Measurements from ENCODE around the gene WDR26. TPM values are rescaled to one million over a fixed set of nuclear protein-coding genes. Genes with fewer than 3 reads are reported as not detected.

The WDR26 gene
- total RNA-seq, 1 experiment from 2014 or later, result 81.4 TPM

- no peak for DNase-seq
- Histone ChIP-seq H3K9me3 (ENCODE audit: control insufficient read depth, low read depth, low read length) (no peaks in the 10 kb centered on the region), H2BK120ac (ENCODE audit: low read depth, low read length, poor library complexity, severe bottlenecking) (no peak overlapping the region), H3K9ac (ENCODE audit: extremely low read depth, insufficient read length, low read length) (no peak overlapping the region), H3K27me3 (ENCODE audit: insufficient read depth, low read length) (no peaks in the 10 kb centered on the region), H4K8ac (replicated peaks; ENCODE audit: insufficient read length, low read depth, low read length) (no peak overlapping the region), H3K23ac (ENCODE audit: insufficient read length, low read depth, low read length) (no peak overlapping the region), H3K18ac (ENCODE audit: insufficient read length, low read depth, low read length) (no peak overlapping the region), H2BK5ac (ENCODE audit: insufficient read length, low read length) (no peak overlapping the region), H3K79me2 (ENCODE audit: insufficient read depth, low read length) (no peaks in the 10 kb centered on the region), H4K91ac (ENCODE audit: insufficient read length, low read depth, low read length) (no peak overlapping the region), H3K23me2 (ENCODE audit: insufficient read length, low read depth, low read length, poor library complexity, severe bottlenecking) (no peaks in the 10 kb centered on the region), H3K4me2 (ENCODE audit: insufficient read depth, insufficient read length, low read length) (no peak overlapping the region), H2BK20ac (ENCODE audit: low read depth, low read length, poor library complexity, severe bottlenecking) (no peak overlapping the region), H3K79me1 (ENCODE audit: insufficient read depth, low read depth, low read length, poor library complexity, severe bottlenecking) (no peaks in the 10 kb centered on the region), H4K20me1 (ENCODE audit: control insufficient read depth, insufficient read depth, insufficient read length) (no peaks in the 10 kb centered on the region), H3K4me1 (ENCODE audit: insufficient read depth, low read length) (0 out of 2 replicates have a peak, but pooled peaks cover 2% of the 10 kb centered on the region), H3K4ac (ENCODE audit: low read depth, low read length) (no peak overlapping the region), H2AFZ (ENCODE audit: low read length) (no peak overlapping the region), H3K27ac (ENCODE audit: insufficient read length, low read depth, low read length) (no peak overlapping the region), H2BK12ac (ENCODE audit: insufficient read length, low read depth, low read length) (no peak overlapping the region), H2BK15ac (ENCODE audit: low read depth, low read length) (no peak overlapping the region), H3T11ph (ENCODE audit: low read length) (no peak overlapping the region), H3K56ac (ENCODE audit: insufficient read length, low read depth, low read length) (no peak overlapping the region), H3K14ac (ENCODE audit: insufficient read depth, low read length) (no peak overlapping the region), H4K5ac (ENCODE audit: insufficient read length, low read depth, low read length) (no peak overlapping the region), H2AK5ac (ENCODE audit: insufficient read length, low read length) (no peak overlapping the region)
- Mint-ChIP-seq H3K4me3 (no peak overlapping the region), H3K9me3 (peaks cover 17 to 24% of the 10 kb centered on the region in 2 experiments), H3K4me1 (peaks cover 11 to 32% of the 10 kb centered on the region in 2 experiments), H3K36me3 (ENCODE audit: insufficient read depth in 1 of 3, low read depth in 3 of 3) (peaks cover 2 to 35% (median 14%) of the 10 kb centered on the region in 3 experiments; a peak in 6 of 7 replicates), H3K27me3 (ENCODE audit: low read depth) (peaks cover 7% of the 10 kb centered on the region), H3K27ac (no peak overlapping the region)
- no peak for TF ChIP-seq CTCF (conservative IDR thresholded peaks at IDR 0.05)
- no CpG with 5 or more reads among the region's 4 CpGs for WGBS (ENCODE audit: extremely low coverage, insufficient read length, low lambda C conversion rate)
Measured at GRCh38 chr1:224482619-224483018, 48.0 kb upstream of the WDR26 start.

All from H9 (cell line).